ENCODE data around the gene YIPF1. TPM values are rescaled to one million over a fixed set of nuclear protein-coding genes. Genes with fewer than 3 reads are reported as not detected.

The YIPF1 gene
- total RNA-seq, 1 experiment from 2014 or later, result 15.8 TPM

GRCh38 chr1:53934170-53934765 lies 44.7 kb upstream of the YIPF1 start:
- no peak for TF ChIP-seq CTCF (IDR thresholded peaks at IDR 0.05; ENCODE audit: unreplicated experiment)

GRCh38 chr1:53931523-53931922 lies 41.9 kb upstream of the YIPF1 start:
- intact Hi-C loops (cut with micrococcal nuclease), result no loop called here
- TF ChIP-seq CTCF (IDR thresholded peaks at IDR 0.05; ENCODE audit: unreplicated experiment), result no peak
- Mint-ChIP-seq H3K36me3 (ENCODE audit: insufficient read depth, unreplicated experiment) (peaks cover 44% of the 10 kb centered on the region), H3K4me3 (ENCODE audit: unreplicated experiment) (no peak overlapping the region), H3K27ac (ENCODE audit: low read depth, unreplicated experiment) (no peak overlapping the region), H3K9me3 (ENCODE audit: unreplicated experiment) (peaks cover 8% of the 10 kb centered on the region), H3K27me3 (ENCODE audit: insufficient read depth, unreplicated experiment) (no peaks in the 10 kb centered on the region), H3K4me1 (ENCODE audit: insufficient read depth, unreplicated experiment) (no peaks in the 10 kb centered on the region)
- ChIA-PET CTCF (interaction anchor here (0.6 to 0.9 kb wide), 2 partner anchors 18 to 252 kb away, joined by 3 to 4 read pairs; no protein-coding TSS in a partner anchor), POLR2A (interaction anchor here (0.6 to 1.8 kb wide), 3 partner anchors 22 to 98 kb away, joined by 3 to 10 read pairs (median 4); no protein-coding TSS in a partner anchor)
- BruUV-seq (replicated peaks), result no TSS peak
- DNase-seq (ENCODE audit: unreplicated experiment), result no peak

More at GRCh38 chr1:53934170-53934765, 44.7 kb upstream of the YIPF1 start:
- ChIA-PET POLR2A (interaction anchor here (0.7 to 1.9 kb wide), 3 partner anchors 11 to 54 kb away, joined by 4 to 12 read pairs (median 4); partner anchors contain the start of gene IFT25), CTCF (interaction anchor here (0.6 to 2.1 kb wide), 4 partner anchors 11 to 104 kb away, joined by 3 to 7 read pairs (median 3); partner anchors contain the start of genes IFT25 and LRRC42)
- H3K4me3 Mint-ChIP-seq (ENCODE audit: unreplicated experiment), result no peak overlapping the region
- no peak for DNase-seq (ENCODE audit: unreplicated experiment)
- no TSS peak for BruUV-seq (replicated peaks)
- H3K4me1 Mint-ChIP-seq (ENCODE audit: insufficient read depth, unreplicated experiment), result peaks cover 9% of the 10 kb centered on the region
- H3K27me3 Mint-ChIP-seq (ENCODE audit: insufficient read depth, unreplicated experiment), result no peaks in the 10 kb centered on the region
- no peak overlapping the region for H3K27ac Mint-ChIP-seq (ENCODE audit: low read depth, unreplicated experiment)
- peaks cover 45% of the 10 kb centered on the region for H3K36me3 Mint-ChIP-seq (ENCODE audit: insufficient read depth, unreplicated experiment)
- peaks cover 8% of the 10 kb centered on the region for H3K9me3 Mint-ChIP-seq (ENCODE audit: unreplicated experiment)
- intact Hi-C loops (cut with micrococcal nuclease), result no loop called here

- no peak for TF ChIP-seq CTCF (IDR thresholded peaks at IDR 0.05; ENCODE audit: unreplicated experiment)
- H3K4me1 Mint-ChIP-seq (ENCODE audit: insufficient read depth, unreplicated experiment), result no peaks in the 10 kb centered on the region
- no peaks in the 10 kb centered on the region for H3K27me3 Mint-ChIP-seq (ENCODE audit: insufficient read depth, unreplicated experiment)
- intact Hi-C loops (cut with micrococcal nuclease), result no loop called here
- peaks cover 41% of the 10 kb centered on the region for H3K36me3 Mint-ChIP-seq (ENCODE audit: insufficient read depth, unreplicated experiment)
- CTCF ChIA-PET, result interaction anchor here (0.9 kb wide), 1 partner anchor 19 kb away, joined by 3 read pairs; no protein-coding TSS in a partner anchor
- H3K4me3 Mint-ChIP-seq (ENCODE audit: unreplicated experiment), result no peak overlapping the region
- H3K9me3 Mint-ChIP-seq (ENCODE audit: unreplicated experiment), result peaks cover 8% of the 10 kb centered on the region
- POLR2A ChIA-PET, result interaction anchor here (0.7 to 1.8 kb wide), 3 partner anchors 18 to 25 kb away, joined by 3 to 10 read pairs (median 4); no protein-coding TSS in a partner anchor
- no peak for DNase-seq (ENCODE audit: unreplicated experiment)
- no TSS peak for BruUV-seq (replicated peaks)
- H3K27ac Mint-ChIP-seq (ENCODE audit: low read depth, unreplicated experiment), result no peak overlapping the region
These were observed 41.3 kb upstream of the YIPF1 start for GRCh38 chr1:53930932-53931331.

- Mint-ChIP-seq H3K4me3 (ENCODE audit: unreplicated experiment) (no peak overlapping the region), H3K36me3 (ENCODE audit: insufficient read depth, unreplicated experiment) (peaks cover 42% of the 10 kb centered on the region), H3K27ac (ENCODE audit: low read depth, unreplicated experiment) (no peak overlapping the region), H3K9me3 (ENCODE audit: unreplicated experiment) (peaks cover 8% of the 10 kb centered on the region), H3K27me3 (ENCODE audit: insufficient read depth, unreplicated experiment) (no peaks in the 10 kb centered on the region), H3K4me1 (ENCODE audit: insufficient read depth, unreplicated experiment) (no peaks in the 10 kb centered on the region)
- intact Hi-C loops (cut with micrococcal nuclease), result no loop called here
- POLR2A ChIA-PET, result no interaction called here
- no peak for TF ChIP-seq CTCF (IDR thresholded peaks at IDR 0.05; ENCODE audit: unreplicated experiment)
- BruUV-seq (replicated peaks), result no TSS peak
- CTCF ChIA-PET, result interaction anchor here (1.7 kb wide), 1 partner anchor 51 kb away, joined by 4 read pairs; no protein-coding TSS in a partner anchor
- no peak for DNase-seq (ENCODE audit: unreplicated experiment)
These were observed 39.8 kb upstream of the YIPF1 start for GRCh38 chr1:53929246-53929960.

All from MCF 10A (cell line).